Spleen (tissue), 7 donors: ENCODE data around the gene ATR.

Source experiments
- CTCF ChIP-seq, 11 experiments: fragments of 200-600 bp in 7 of 11; fragments of 450-650 bp in 4 of 11; sonication (generic) in 4 of 11; IDR thresholded peaks in 8 of 11; conservative IDR thresholded peaks in 3 of 11; 1 replicate in 7 of 11; 2 replicates in 4 of 11; pipeline versions ENCODE4 v1.4.0 to v1.8.0; 2016 to 2021; ENCODE audit warnings: antibody characterized with exemption in 11 of 11, inconsistent platforms in 4 of 11, mild to moderate bottlenecking in 1 of 11
- POLR2A ChIP-seq, 3 donors: fragments of 450-650 bp; IDR thresholded peaks; one replicate each; pipeline ENCODE4 v1.5.1; 2017; ENCODE audit warnings: antibody characterized with exemption in 3 of 3, mild to moderate bottlenecking in 1 of 3
- POLR2AphosphoS5 ChIP-seq, 3 donors: sonication (generic); formaldehyde crosslinking; IDR thresholded peaks; one replicate each; pipeline ENCODE4 v1.5.1; 2017; ENCODE audit warnings: antibody characterized with exemption in 3 of 3
- donor health status: DM: no; HTN: no; CAD: no; lungs with moderate emphysema.
- donor health status: DM: no; HTN: no; CAD: no.
- donor health status: DM: no; HTN: no; CAD: no.

DNA sequence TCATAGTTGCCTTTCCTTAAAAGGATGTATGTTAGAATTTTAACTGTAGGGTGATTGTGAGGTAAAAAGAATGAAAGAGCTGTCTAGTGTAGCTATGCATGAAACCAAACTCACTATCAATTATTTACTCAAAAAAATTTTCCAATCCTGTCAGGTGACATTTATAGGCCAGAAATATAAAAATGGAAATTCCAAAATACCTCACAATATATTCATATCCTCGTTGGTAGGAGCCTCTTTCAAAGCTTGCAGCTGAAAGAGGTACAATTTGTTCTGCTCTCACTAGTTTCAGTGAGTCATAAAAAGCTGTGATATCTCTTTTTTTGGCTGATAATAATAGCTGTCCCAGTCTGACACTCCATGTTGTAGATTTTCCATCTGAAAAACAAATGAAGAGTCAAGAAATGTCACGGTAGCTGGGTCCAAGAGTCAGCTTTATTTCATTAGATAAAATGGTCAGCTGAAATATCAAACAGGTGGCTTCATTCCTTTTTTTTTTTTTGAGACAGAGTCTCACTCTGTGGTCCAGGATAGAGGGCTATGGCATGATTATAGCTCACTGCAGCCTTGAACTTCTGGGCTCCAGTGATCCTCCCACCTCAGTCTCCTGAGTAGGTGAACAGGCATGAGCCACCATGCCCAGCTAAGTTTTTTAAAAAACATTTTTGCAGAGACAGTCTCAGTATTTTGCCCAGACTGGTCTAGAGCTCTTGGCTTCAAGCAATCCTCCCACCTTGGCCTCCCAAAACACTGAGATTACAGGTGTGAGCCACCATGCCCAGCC lies 79.9 kb downstream of the ATR start:
- no peak for TF ChIP-seq CTCF (IDR thresholded peaks at IDR 0.05 in 8 of 11, conservative IDR thresholded peaks at IDR 0.05 in 3 of 11)
- TF ChIP-seq POLR2A (IDR thresholded peaks at IDR 0.05), result no peak
- TF ChIP-seq POLR2AphosphoS5 (IDR thresholded peaks at IDR 0.05), result no peak
